DMS53 treated with DMSO at 0.1 percent for 48 hours (cell line): ENCODE measurements around the gene C1QTNF5.

ENCODE experiments used
- DNase-seq: peaks from one replicate; lab custom pipeline; 2025; ENCODE audit not compliant: unreplicated experiment; lab: John Stamatoyannopoulos, UW

C1QTNF5 gene

DNA sequence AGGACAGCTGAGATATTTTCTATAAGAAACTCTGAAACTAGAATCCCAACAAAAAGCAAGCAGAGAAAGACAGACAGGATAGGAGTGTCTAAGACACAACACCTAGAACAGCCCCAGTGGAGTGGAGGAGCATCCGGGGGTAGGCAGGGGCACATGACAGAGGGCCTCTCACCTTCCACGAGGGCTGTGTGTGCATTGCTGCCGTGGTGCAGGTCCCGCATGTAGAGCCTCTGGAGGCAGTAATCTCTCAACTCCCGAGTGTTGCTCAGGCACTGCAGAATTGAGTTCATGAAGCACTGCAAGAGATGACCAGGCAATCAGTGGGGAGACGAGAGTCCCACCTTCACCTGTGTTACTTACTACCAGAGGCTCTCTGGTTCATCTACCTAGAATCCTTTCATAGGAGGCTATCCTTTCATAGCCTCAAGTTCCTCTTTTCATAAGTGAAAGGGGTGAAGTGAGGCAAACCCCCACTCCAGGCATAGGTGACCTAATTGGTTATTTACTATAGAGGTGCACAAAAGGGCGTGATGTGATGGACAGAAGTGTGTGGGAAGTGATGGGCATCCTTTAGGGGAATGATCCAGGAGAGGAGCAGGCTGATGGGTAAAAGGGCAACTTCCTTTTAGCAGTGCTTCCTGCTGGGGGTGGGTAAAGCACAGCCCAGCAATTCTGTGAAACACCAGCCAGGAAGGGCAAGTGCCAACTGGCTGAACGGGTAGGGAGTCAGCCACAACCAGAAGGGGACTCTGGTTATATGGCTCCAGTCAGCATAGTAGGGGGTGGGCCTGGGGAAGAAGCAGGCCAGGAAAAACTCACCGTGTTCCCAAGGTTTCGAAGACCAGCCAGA is 18.9 kb upstream of the C1QTNF5 start:
- DNase-seq, result no peak

DNA sequence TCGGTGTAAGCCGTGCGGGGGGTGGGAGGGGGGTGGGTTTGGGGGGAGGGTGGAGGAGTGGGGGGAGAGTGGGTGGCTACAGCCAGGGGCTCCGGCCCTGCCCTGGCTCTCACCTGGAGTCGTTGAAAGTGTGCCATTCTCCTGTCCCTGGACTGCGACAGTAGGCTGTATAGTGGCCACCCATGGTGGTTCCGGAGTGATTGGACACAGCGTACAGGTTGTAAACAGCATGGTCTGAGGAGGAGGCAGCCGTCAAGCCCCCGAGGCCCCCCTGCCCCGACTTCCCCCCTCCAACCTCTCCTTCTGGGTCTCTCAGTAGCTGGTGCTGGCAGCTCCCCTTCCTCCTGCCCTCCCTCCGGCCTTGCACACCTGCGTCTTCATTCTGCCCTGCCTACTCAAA is 16.4 kb upstream of the C1QTNF5 start:
- no peak for DNase-seq

DNA sequence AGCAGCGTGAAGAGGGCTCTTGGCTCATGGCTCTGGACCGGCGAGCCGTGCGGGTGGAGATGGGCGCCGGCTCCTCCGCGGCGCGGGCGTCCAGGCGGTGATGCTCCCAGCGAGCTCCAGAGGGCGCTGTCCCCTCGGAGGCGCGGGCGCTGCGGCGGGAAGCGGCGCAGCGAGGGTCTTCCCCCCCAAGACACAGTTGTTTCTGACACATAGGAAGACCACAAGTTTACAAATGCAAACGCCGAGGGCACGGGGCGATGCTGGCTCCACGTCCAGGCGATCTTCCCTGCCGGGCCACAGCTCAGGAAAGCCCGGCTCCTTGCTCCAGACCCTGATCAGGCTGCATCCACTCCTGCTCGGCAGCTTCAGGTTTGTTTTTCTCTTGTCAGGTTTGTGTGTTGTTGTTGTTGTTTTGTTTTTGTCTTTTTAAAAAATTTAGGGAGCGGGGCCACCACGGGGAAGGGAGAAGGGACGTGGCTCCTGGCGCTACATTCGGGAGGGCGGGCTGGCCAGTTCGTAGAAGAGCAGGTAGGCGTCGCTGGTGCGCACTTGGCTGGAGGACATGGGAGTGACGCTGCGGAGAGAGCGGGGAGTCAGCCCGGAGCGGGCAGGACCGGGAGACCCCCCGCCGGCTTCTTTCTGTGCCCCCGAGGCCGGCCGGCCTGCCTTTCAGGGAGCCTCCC is 15.8 kb upstream of the C1QTNF5 start:
- no peak for DNase-seq

DNA sequence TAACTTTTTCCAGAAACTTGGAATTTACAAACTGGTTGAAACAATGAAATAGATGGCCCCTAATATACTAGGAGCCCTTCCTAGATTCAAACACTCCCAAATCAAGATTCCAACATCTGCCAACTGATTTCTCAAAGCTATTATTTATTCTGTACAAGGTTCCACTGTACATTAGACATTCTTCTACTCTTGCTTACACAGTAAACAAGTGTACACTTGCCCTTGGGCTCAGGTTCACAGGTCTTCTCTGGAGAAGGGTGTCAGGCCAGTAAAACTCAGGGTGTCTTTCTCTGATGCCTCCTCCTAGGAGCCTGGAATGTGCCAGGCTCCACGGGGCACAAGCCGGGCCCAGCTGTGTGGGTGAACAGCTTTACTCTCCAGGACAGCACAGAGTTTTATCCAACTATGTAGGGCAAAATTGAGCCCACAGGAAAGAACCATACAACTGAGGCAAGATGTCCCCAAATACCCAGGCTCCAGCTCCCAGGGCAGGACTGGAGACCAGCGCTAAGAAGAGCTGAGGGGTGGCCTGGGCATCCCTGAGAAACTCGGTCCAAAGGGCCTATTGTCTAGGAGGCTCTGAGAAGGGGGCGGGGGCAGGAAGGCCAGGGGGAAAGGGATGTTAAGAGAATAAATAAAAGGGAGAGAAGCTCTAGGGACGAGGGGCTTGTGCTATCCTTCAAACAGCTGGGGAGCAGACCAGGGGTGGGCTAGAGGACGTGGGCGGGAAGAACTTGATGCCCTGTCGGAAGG is 14.6 kb upstream of the C1QTNF5 start:
- DNase-seq, result no peak

DNA sequence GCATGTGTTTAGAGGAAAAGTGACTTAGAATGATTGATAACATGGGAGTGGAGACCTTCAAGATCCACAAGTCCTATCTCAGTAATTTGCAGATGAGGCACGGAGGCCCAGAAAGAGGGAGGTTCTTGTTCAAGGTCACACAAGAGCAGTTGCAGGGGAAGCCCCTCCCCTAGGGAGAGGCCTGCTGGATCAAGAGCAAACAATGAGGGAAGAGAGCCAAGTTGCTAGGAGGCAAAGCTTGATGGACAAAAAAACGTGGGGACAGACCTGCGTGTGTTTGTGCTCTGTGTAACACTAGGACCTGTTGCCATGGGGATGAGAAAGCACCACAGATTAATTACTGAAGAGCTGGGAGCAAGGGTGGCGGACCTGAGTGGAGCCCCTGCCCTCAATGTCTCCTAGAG is 12.2 kb upstream of the C1QTNF5 start:
- peak; percentile 27 for DNase-seq

DNA sequence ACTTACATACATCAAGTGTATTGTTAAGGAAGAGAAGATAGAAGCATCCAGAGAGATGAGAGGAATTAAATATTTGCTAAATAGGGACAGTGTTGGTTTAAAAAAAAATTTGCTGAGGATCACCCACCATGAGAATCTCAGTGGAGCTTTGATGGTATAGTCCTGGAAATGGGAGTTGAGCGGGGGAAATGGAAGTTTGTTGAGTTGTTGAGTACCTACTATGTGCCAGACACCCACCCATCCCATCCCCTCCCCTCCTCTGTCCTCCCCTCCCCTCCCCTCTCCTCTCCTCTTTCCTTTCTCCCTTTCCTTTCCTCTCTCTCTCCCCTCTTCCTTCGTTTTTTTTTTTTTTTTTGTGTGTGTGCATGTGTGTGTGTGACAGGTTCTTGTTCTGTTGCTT is 10.5 kb upstream of the C1QTNF5 start:
- DNase-seq, result no peak

DNA sequence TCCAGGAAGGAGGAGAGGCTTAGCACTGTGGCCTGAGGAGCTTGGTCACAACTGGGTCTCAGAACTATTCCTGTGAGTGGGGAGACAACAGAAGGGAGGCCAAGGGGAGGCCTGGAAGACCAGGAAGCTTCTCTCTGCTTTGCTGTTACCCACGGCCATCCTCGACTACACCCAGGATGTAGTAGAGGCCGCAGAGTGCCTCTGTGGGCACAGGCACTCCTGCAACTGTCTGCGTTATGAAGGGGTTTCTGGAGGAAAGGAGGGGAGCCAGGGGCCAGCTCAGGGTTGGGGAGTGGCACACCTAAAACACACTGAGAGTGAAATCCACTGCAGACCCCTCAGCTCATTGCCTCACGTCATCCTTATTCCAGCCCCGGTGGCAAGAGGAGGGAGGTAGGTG is 9.6 kb upstream of the C1QTNF5 start:
- no peak for DNase-seq

DNA sequence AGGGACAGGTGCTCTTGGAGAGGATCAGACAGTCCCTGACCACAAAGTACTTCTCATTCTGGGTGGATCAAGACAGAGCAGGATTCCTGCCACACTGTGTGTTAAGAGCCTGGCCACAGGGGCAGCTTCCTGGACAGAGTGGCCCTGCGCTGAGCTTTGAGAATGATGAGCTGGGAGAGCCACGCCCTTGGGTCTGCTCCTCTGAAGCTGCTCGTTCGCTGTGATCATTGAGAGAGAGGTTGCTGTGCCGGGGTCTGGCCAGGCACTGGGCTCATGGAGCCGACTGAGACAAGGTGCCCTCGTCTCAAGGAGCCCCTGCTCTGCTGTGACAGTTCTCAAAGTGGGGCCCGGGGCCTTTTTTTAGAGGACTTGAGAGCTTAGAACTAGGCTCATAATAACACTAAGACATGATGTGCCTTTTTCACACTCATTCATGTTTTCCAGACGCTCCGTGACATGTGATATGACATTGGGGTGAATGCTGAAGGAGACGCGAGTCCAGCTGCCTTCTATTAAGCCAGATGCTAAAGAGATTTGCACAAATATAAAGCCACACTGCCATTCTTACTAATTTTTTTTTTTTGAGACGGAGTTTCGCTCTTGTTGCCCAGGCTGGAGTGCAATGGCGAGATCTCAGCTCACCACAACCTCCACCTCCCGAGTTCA is 7.4 kb upstream of the C1QTNF5 start:
- DNase-seq, result no peak

DNA sequence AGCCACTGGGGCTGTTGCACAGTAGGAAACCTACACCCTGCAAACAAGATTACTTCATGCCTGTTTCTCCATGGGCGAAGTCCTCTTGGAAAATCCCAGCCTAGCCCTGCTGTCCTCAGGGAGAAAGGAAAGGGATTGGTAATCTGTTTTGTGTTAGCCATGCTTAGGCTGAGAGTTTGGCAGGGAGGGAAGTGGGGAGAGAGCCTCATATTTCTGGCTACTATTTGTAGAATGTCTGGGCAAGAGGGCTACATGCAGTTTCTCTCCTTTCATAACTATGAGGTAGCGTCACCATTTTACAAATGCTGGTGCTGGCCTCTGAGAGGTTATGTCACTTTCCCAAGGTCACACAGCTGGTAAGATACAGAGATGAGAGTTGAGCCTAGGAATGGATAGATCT is 6.6 kb upstream of the C1QTNF5 start:
- no peak for DNase-seq

DNA sequence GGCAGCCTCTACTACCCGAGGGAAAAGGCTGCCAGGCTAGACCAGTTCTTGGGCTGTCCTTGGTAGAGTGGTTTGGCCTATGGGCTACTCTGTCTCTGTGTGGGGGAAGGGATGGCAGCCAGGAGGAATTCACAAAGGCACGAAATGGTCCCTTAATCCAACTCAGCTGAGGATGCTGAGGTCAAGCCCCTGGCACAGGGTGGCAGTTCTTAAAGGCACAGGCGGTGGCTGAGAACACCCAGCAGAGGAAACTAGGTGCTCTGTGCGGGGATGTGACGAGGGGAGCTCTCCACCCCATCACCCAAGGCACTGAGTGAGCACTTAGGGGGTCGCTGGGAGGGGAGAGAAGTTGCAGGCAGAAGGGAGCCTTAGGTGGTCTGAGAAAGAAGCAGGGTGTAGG is 5.9 kb upstream of the C1QTNF5 start, which contains the start of gene MFRP:
Gene MFRP (minus strand): TSS at position 101 of the 400 bp plus-strand sequence. CDS start 192 bp downstream, outside the sequence.
- DNase-seq, result no peak

DNA sequence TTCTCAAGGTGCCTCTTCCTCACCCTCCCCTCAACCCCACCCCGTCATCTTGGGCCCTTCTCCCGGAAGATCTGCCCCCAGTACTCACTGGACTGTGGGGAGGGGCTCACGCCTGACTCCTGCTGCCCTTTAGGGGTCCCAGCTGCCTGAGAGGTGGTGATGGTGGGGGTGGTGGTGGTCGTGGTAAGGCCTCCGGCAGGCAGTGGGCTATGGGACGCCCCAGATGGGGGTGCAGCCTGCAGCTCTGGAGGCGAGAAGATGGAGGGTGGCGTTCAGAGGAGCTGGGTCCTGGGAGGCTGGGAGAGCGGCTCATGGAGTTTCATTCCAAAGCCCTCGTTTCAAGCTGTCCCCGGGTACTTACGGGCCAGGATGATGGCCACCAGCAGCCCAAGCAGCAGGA is 5.0 kb upstream of the C1QTNF5 start:
- DNase-seq, result no peak

DNA sequence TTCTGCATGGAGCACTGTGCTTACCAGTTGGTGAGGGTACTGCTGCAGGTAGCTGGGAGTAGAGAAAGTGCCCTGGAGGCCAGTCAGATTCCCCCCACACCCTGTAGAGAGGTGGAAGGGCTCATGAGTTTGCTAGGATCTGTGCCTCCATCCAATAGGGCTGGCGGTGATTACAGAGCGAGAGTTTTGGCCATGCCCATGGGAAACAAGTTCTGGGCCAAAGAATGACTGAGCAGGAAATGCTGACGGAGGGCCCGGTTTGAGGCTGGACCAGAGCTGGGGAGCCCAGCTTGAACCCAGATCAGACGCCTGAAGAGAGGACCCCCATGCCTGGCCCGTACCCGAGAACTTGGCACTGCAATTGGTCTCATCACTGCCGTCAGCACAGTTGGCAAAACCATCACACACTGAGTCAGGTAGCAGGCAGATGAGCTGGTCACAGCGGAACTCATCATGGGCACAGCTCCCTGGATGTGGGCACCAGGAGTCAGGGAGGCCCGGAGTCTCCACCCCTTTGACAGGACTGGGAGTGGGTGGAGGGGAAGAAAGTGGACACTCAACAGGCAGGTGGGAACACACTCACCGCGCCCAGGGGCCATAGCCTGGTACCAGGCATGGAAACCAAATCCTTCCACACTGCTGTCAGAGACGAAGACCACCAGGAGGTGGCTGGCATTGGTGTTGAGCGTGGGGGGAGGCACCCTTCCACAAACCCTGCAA is 3.8 kb upstream of the C1QTNF5 start:
- DNase-seq, result no peak

DNA sequence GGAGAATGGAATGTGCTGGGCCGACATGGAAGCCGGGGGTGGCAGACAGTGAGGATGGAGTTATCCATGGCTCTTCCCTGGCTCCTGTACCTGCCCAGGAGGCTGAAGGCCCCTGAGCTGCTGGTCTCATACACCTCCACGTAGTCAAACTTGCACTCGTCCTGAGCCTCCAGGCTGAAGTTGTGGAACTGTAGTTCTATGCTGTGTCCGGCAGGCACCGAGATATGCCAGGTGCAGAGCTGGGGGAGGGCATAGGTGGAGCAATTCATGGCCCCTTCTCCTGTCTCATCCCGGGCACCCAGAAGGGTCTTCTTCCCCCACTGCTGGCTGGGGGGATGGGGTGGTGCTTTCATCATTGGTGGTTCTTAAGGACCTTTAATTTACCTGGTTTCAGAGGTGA is 3.0 kb upstream of the C1QTNF5 start:
- no peak for DNase-seq

DNA sequence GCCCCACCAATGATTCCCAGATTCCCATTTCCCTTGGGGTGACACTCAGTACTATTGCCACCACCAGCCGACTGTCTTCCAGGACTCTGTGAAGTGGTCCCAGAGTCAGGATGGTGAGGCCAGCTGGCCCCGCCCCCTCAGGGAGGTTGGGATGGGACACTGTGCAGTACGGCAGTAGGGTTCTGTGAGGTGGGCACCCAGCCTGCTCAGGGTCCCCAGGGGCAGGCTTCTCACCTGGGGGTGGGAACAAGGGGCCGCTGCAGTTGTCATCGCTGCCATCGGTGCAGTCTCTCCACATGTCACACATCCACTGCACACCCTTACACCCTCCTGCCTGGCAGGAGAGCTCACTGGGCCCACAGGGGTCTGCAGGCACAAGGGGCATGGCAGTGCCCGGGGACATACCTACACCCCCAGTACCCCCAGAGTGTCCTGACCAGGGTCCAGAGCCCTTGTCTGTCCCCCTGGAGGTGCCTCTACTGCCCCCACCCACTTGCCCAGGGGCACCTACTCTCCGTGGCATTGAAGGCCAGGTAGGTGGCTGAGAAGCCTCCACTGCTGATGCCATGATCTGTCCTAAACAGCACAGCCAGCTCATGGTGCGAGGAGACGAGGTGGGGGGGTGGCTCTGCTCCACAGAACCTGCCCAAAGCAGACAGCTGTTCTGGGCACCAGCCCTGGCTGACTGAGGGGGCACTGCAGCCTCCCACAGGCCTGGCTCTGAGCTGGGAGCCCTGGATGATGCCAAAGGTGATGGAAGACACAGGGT is 1.9 kb upstream of the C1QTNF5 start:
- no peak for DNase-seq

DNA sequence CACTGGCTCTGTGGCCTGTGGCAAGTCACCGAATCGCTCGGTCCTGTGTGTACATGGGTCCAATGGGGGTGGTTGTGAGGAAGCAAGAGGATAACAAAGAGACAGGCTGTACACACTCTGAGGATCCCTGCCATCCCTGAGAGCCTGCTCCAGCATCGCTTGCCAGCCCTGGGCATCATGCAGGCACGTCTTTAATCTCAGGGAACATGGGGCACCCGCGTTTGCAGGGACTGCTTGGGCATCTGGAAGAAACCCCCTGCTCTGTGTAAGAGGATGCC is 1.3 kb upstream of the C1QTNF5 start:
- no peak for DNase-seq

DNA sequence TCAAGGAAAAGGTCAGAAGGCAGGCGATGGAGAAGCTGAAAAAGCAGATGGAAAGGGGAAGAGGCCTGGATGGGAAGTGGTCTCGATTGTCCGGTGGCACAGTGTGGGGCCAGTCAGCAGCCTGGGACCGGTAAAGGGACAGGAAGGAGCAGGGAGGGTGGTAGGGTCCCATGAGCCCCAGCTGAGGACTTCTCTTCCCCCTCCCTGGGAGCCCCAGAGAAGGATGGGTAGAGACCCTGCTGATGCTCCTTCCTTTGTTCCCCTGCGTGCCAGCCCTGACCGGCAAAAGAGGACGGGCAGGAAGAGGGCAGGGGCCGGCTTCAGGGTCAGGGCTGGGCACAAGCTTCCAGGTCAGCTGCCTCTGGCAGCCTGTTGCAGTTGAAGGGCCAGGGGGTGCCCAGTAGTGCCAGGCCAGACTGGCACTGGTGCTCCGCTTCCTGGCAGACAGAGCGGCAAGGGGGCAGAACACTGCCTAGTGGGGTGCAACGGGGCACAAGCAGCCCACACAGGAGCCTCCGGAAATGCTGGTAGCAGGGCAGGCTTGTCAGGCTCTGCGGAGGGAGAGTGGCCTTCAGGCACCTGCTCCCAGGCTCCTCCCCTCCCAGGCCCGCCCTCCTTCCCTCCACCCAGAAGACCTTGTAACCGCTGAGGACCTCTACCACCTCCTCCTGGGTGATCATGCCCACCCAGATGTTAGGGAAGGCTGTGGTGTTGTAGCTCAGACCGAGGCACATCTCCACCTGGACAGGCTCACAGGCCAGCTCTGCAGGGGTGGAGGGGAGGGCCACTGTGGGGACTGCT is 739 bp upstream of the C1QTNF5 start:
- DNase-seq, result no peak

DNA sequence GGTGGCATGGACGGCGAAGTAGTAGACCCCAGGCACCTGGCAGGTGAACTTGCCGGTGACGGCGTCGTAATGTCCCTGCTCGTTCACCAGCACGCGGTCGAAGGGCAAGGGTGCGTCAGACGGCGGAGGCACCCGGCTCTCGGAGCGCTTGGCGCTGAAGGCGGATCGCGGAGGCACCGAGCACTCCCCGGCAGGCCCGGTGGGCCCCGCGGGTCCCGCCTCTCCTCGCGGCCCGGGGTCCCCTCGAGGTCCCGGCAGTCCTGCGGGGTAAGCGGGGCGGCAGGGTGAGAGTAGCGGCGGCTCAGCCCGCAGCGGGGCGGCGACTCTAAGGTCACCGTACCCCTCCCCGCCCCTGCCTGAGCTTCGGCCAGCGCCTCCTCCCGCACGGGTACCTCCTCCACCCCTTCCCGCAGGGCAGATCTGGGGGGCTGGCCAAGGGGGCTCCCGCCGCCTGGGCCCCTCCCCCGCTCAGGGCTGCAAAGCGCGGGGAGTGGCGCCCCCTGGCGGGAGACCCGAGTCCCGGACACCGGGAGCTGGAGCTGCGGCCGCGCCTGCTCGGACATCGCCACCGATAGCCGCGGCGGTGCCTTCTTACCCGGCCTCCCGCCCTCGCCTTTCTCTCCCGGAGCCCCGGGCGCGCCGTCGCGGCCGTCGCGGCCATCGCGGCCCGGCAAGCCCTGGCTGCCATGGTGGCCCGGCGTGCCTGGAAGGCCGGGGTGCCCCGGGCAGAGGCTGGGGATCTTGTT is 921 bp downstream of the C1QTNF5 start:
- no peak for DNase-seq

DNA sequence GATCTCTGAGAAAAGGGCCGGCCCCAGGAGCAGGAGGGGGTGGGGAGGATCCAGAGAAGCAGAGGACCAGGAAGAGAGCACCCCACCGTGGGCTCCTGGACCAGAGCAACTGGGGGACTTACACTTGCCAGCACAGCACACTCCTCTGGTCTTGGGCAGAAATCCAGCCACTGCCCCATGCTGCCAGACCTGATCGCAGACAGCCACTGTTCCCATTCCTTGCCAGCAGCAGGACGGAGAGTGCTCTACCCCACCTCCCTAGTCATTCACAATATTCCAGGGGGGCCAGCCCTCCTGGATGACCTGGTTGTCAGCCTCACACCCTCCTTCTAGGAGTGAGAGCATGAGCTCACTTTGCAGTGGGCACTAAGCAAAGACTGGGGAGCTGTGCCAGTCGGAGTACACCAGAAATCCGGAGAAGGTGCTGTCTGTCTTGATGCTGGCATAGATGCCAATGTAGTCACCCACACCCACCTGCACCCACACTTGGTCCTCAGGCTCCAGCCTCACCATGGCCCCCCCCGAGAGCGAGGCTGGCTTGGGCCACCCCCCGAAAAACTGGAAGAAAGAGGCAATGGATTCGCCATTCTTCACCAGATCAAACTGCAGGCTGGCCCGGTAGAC is 1.6 kb downstream of the C1QTNF5 start:
- DNase-seq, result no peak
